Measurements from ENCODE around the gene LARP1.

The LARP1 gene

DNA sequence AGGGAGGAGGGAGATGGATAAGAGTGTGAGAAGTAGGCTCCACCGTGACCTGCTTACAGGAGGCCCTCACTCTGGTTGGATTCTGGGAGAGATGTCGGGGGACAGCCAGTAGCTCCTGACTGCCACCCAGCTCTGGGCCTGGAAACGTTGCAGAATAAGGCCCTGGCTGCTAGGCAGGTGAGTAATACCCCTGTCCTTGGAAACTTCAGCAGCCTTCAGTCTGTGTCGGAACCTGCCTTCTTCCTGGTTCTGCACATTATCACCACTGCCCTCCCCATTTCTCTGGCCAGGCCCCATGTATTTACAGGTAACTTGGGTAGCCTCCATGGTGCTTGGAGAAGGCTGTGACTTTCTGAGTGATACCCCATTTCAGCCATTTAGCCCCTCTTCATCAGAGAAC is 68.4 kb downstream of the LARP1 start:
- TF ChIP-seq, protein P1, sequence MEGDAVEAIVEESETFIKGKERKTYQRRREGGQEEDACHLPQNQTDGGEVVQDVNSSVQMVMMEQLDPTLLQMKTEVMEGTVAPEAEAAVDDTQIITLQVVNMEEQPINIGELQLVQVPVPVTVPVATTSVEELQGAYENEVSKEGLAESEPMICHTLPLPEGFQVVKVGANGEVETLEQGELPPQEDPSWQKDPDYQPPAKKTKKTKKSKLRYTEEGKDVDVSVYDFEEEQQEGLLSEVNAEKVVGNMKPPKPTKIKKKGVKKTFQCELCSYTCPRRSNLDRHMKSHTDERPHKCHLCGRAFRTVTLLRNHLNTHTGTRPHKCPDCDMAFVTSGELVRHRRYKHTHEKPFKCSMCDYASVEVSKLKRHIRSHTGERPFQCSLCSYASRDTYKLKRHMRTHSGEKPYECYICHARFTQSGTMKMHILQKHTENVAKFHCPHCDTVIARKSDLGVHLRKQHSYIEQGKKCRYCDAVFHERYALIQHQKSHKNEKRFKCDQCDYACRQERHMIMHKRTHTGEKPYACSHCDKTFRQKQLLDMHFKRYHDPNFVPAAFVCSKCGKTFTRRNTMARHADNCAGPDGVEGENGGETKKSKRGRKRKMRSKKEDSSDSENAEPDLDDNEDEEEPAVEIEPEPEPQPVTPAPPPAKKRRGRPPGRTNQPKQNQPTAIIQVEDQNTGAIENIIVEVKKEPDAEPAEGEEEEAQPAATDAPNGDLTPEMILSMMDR (conservative IDR thresholded peaks at IDR 0.05; ENCODE audit: low read depth) = no peak
- DNase-seq (ENCODE audit: low spot score) = no peak
- ChIA-PET CTCF (no interaction called here), POLR2A (ENCODE audit: low non-redundant PET) (no interaction called here)
- H3K27ac ChIP-seq = peak overlapping the region; percentile 35

DNA sequence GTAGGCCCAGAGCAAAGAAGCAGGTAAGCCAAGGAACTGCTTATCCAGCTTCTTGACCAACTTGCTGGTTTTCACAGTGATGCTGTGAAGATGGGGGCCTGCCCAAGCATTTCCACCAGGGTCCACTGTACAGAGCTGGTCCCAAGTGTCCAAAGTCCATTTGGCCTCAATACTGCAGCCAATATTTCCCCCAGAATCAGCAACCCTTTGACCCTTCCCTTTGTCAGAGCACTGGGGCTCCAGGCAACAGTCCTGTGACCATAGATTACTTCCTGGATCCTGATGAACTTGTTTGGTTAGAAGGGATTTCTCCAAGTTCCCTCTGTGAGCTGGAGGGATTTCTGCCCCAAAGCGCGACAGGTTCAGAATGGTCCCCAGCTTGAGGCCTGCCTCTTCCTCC is 68.9 kb downstream of the LARP1 start:
- no peak for DNase-seq (ENCODE audit: low spot score)
- peak overlapping the region; percentile 35 for H3K27ac ChIP-seq
- TF ChIP-seq, protein P1 (conservative IDR thresholded peaks at IDR 0.05; ENCODE audit: low read depth) = no peak
- CTCF ChIA-PET = no interaction called here
- POLR2A ChIA-PET (ENCODE audit: low non-redundant PET) = no interaction called here

DNA sequence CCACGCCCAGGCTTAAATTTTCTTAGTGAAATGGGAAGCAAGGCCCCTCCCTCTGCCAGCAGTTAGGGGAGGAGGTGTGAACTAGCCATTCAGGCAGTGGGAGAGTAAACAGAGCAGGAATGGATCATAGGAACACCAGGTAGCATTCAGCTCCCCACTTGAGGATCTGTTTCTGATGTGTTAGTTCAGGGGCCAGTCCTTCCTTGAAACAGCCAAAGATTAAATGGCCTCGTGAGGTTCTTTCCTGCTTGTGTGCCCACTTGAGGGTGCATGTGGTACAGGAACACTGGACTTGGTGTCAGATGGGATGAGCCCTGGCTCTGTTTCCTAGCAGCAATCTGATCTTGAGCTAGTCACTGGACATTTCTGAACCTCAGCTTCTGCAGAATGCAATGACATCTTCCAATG is 74.0 kb downstream of the LARP1 start:
- peak; percentile 47 for DNase-seq (ENCODE audit: low spot score)
- TF ChIP-seq, protein P1 (conservative IDR thresholded peaks at IDR 0.05; ENCODE audit: low read depth) = no peak
- peak overlapping the region; percentile 96 for H3K27ac ChIP-seq
- POLR2A ChIA-PET (ENCODE audit: low non-redundant PET) = interaction anchor here (1.7 kb wide), 1 partner anchor 28 kb away, joined by 4 read pairs; no protein-coding TSS in a partner anchor
- CTCF ChIA-PET = no interaction called here

DNA sequence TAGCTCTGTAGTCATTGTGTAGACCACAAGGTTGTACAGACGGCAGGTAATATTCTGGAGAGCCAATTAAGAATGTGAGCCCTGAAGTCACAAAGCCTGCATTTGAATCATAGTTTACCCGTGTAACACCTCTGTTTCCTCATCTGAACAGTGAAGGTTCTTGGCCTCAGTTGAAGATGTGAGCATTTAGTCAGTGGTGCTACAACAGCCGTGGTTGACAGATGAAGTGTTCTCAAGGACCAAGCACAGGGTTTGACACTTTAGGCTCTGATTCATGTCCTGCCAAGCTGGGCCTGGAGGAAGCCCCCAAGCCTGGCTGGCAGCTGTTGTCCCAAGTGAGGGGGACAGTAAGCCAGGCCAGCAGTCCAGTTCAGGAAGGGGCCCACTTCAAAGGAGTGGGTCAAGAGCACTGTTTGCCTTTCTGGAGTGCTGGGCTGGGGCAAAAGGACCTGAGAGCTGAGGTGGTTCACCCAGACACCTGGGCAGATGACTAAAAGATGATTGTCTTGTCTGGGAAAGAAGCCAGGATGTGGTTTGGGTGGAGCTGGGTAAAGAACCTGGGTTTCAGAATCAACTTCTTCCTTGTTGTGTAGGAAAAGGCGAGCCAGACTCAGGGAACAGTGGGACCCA is 74.5 kb downstream of the LARP1 start:
- TF ChIP-seq, protein P1 (conservative IDR thresholded peaks at IDR 0.05; ENCODE audit: low read depth) = no peak
- CTCF ChIA-PET = no interaction called here
- peak overlapping the region; percentile 96 for H3K27ac ChIP-seq
- POLR2A ChIA-PET (ENCODE audit: low non-redundant PET) = interaction anchor here (0.6 to 1.7 kb wide), 2 partner anchors 28 to 69 kb away, joined by 3 to 4 read pairs; no protein-coding TSS in a partner anchor
- peak; percentile 94 for DNase-seq (ENCODE audit: low spot score)

DNA sequence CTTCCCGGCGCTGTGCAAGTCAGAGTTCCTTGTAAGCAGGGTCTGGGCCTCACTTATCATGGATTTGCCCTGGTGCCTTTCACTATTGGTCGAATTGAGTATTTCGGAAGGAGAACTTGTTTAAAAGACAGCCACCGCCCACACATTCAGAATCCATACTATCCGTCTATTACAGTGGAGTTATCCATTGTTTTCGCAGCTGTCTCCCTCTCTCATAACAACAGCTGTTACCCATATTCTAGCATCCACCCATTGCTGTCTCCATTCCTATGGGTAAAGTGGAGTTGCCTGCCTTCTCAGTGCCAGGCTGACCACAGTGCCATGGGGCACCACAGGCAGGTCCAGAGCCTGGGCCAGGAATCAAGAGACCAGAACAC is 75.0 kb downstream of the LARP1 start:
- POLR2A ChIA-PET (ENCODE audit: low non-redundant PET) = interaction anchor here (0.6 to 1.7 kb wide), 2 partner anchors 27 to 69 kb away, joined by 3 to 4 read pairs; no protein-coding TSS in a partner anchor
- TF ChIP-seq, protein P1 (conservative IDR thresholded peaks at IDR 0.05; ENCODE audit: low read depth) = no peak
- CTCF ChIA-PET = interaction anchor here (0.7 kb wide), 1 partner anchor 121 kb away, joined by 3 read pairs; no protein-coding TSS in a partner anchor
- DNase-seq (ENCODE audit: low spot score) = no peak
- peak overlapping the region; percentile 96 for H3K27ac ChIP-seq

DNA sequence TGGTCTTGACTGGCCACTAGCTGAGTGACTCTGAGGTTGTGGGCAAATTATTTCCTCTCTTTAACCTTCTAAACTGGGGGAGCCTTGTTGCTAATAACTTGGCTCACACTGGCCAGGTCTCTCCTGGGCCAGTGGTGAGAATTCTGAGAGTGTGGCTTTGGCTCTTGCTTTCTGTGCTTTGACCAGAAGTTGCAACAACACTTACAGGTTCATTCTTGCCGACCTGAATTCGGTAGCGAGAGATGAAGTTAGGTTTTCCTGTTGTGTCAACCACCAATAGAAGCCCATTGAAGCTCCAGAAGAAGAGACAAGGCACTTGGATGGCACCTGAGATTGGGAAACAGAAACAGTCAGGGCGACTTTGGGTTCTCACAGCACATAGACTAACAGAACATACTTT is 75.4 kb downstream of the LARP1 start:
- TF ChIP-seq, protein P1 (conservative IDR thresholded peaks at IDR 0.05; ENCODE audit: low read depth) = no peak
- CTCF ChIA-PET = interaction anchor here (0.7 kb wide), 1 partner anchor 121 kb away, joined by 3 read pairs; no protein-coding TSS in a partner anchor
- POLR2A ChIA-PET (ENCODE audit: low non-redundant PET) = no interaction called here
- DNase-seq (ENCODE audit: low spot score) = no peak
- H3K27ac ChIP-seq = peak overlapping the region; percentile 96
